GM21529 (cell line): Measurements from ENCODE around the gene LCE3D.
A peak's percentile ranks its signal among the peaks of the same experiment; 100 is the strongest.
"Not testable (repeated sequence)": the region's sequence is repeated elsewhere in the genome, so short reads cannot be mapped to it uniquely, and the experiment has no call there.

Experiments used
- ATAC-seq: cut with Tn5 transposase; IDR thresholded peaks from one replicate; pipeline ENCODE4 v1.9.1; 2021; ENCODE audit not compliant: unreplicated experiment

LCE3D gene

DNA sequence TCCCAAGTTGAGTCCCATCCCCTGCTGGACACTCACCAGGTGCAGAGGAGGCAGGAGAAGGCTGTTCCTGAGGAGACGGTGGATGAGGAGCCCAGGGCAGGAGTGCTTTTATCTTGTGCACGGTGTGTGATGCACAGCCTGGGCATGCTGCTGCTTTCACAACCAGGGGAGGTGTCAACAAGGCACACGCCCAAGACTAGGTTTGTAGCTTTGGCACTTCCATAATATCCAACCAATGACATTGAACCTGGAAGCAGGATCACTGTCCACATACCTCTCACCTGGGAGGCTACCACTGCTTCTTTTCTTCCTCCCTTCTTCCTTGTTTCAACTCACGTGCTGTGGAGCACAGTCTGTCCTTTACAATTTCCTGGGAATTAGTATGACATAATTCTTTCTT lies at the start of gene LCE3D:
Gene LCE3D (minus strand): TSS at position 84 of the 400 bp plus-strand sequence. CDS start 580 bp downstream, outside the sequence.
- no peak for ATAC-seq

- ATAC-seq, result no peak
These were observed 46.4 kb upstream of the LCE3D start for GRCh38 chr1:152626744-152627143.

DNA sequence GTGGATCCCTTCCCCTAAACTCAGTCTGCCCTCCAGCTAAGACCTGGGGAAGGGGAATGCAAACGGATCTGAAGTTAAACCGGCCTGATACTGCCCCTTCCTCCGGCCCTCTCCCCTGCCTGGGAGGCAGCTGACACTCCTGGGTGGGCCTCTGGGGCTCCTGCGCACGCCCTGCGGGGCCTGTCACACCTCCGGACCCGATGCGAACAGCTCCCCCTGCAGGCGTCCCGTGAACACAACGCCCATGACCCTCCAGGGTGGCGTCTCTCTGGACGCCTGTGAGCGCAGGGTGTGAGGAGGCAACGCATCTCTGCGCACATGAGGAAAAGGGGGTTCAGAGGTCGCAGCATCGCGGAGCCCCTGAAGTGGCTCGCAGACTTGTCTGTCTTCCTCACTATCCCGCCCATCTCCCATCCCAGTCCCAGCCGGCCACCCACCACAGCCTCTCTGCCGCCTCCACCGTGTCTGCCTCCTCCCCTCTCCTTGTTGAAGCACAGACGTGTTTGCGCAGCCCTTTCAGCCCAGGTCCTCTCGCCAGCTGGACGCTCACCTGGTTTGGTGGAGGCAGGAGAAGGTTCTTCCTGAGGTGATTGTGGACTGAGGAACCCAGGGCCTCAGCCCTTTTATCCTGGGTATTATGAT lies 43.0 kb upstream of the LCE3D start:
- no peak for ATAC-seq

- ATAC-seq, result no peak
These were observed 42.5 kb upstream of the LCE3D start, which contains the start of gene LCE3A for GRCh38 chr1:152622803-152623202. TSS of gene LCE3A (minus strand) at chr1:152623103. CDS start at chr1:152623103, 0 bp downstream.

- ATAC-seq, result no peak
These were observed 41.7 kb upstream of the LCE3D start for GRCh38 chr1:152621993-152622392.

DNA sequence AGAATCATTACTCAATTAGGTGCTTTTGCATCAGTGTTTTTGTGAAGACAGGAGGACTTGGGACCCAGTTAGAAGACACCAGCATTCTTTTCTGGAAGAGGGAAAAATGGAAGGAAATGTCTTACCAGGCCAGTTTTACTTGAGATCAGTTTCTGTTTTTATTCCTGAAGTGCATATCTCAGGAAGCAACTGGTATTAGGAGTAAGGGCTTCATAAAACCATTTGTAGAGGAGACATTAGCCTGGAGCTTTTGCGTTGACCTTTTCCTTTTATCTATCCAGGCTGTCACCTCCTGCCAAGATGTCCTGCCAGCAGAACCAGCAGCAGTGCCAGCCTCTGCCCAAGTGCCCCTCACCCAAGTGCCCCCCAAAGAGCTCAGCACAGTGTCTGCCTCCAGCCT lies 33.2 kb upstream of the LCE3D start, which contains the start of gene LCE3B:
Gene LCE3B (plus strand): TSS at position 301 of the 400 bp plus-strand sequence. CDS start 0 bp downstream, at position 301.
- ATAC-seq, result no peak

DNA sequence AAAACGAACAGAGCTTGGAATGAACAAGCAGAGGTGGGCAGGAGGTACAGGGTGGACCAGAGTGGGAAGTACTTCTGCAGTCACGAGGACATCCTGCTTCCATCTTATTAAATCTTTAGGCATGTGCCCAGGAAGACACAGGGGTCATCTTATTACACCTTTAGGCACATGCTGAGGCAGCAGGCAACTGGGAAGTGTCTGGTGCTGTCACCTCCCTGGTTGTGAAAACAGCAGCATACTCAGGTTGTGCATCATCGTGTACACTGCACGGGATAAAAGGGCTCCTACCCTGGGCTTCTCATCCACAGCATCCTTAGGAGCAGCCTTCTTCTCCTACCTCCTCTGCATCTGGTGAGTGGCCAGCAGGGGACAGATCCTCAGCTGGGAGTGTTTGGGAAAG lies 19.6 kb upstream of the LCE3D start, which contains the start of gene LCE3C:
Gene LCE3C (plus strand): TSS at position 301 of the 400 bp plus-strand sequence. CDS start 498 bp downstream, outside the sequence.
- no peak for ATAC-seq

DNA sequence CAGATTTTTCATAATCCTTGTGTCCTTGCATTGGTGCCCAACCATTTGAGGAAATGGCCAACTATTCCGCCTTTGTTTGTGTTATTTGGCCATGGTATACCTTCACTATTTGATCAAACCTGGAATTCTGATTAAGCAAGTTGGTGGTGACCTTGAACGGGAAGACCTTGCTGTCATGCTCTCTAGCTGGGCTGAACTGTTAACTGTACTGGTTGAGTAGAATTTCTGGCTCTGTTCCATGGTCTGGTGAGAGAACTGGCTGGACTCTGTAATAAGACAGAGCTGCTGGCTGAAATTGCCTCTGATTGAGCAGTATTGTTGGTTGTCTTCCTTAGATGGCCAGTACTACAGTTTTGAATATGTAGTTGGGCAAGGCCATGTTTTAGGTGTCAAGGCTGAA lies 16.7 kb upstream of the LCE3D start:
- no peak for ATAC-seq

DNA sequence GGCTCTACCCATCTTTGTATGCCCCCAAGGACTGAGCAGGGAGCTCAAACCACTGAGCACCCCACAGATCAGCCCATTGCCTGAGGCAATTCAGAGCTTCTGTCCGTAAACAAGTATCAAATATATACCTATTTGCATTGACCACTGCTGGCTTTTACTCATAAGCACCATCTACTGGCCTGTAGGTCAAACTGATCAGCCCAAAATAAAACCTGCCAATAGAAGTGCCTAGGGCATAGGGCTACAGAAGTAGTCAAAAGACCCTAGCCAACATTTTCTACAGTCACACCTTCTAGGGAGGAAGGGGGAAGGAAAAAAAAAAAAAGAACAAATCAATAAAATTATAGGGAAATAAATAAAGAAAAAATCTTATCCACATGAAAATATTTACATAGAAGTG lies 5.3 kb upstream of the LCE3D start:
- no peak for ATAC-seq

- no peak for ATAC-seq
These were observed 2.3 kb upstream of the LCE3D start for GRCh38 chr1:152582647-152583046.

GRCh38 chr1:152579526-152579925 lies 790 bp downstream of the LCE3D start:
- not testable (repeated sequence) for ATAC-seq

- ATAC-seq, result peak; percentile 40
These were observed 3.1 kb downstream of the LCE3D start for GRCh38 chr1:152577168-152577567.

GRCh38 chr1:152566681-152567080 lies 13.6 kb downstream of the LCE3D start, which contains the start of gene LCE3E:
TSS of gene LCE3E (minus strand) at chr1:152566780. CDS start at chr1:152566208, 572 bp downstream.
- no peak for ATAC-seq

GRCh38 chr1:152565535-152566215 lies 14.6 kb downstream of the LCE3D start:
- ATAC-seq, result no peak

- no peak for ATAC-seq
These were observed 15.2 kb downstream of the LCE3D start for GRCh38 chr1:152565115-152565514.

DNA sequence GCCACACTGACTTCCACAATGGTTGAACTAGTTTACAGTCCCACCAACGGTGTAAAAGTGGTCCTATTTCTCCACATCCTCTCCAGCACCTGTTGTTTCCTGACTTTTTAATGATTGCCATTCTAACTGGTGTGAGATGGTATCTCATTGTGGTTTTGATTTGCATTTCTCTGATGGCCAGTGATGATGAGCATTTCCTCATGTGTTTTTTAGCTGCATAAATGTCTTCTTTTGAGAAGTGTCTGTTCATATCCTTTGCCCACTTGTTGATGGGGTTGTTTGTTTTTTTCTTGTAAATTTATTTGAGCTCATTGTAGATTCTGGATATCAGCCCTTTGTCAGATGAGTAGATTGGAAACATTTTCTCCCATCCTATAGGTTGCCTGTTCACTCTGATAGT lies 32.0 kb downstream of the LCE3D start:
- ATAC-seq, result not testable (repeated sequence)

GRCh38 chr1:152546704-152547103 lies 33.6 kb downstream of the LCE3D start:
- no peak for ATAC-seq

- ATAC-seq, result no peak
These were observed 36.5 kb downstream of the LCE3D start for GRCh38 chr1:152543820-152544219.

DNA sequence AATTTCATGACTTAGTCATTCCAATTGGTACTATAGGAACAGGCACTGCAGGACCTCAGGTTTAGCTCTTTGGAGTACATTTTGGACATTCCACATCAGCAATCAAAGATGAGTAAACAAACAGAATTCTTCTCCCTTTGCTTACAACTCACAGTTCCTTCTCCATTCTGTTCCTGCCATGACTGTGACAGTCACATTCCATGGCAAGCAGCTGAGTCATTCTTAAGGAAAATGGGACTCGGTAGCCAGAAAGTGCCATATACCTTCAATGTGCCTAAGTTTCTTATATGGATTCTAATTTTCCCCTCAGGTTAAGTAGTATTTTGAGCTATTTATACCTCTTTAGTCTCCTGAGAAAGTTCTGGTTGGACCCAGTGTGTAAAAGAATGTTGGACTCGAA lies 40.4 kb downstream of the LCE3D start:
- ATAC-seq, result no peak

DNA sequence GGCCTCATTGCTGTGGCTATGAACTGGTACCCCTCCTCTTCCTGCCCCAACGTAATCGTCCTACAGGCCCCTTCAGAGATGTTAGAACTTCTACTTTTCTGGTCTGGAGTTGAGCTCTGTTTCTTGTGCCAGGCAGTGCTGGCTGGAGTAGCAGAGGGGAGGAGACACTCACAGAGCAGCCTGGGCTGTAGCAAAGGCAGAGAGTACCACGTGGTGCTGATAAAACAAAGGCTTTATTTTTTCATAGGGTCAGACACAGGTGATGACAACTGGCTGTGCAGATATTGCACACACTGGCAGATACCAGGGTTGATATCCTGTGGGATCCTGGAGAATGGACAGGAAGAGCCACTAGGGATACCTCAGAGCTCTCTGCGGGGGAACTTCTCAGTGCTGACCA lies 42.8 kb downstream of the LCE3D start:
- no peak for ATAC-seq

DNA sequence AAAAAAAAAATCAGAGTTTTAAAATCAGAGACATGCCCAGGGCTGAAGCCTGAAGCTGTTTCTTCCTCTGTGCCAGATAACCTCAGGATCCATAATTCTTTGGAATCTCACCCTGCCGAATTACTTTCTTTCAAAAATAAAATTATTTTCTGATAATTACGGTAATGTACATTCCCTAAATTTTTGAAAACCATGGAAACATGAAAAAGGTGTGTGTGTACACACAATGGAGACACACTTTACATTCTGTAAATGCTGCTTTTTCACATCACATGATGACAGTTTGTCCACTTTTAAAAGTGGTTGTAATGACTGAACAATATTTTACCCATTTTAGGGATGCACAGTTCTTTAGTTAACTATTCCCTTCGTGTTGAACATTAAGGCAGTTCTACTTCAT lies 44.5 kb downstream of the LCE3D start:
- ATAC-seq, result no peak

DNA sequence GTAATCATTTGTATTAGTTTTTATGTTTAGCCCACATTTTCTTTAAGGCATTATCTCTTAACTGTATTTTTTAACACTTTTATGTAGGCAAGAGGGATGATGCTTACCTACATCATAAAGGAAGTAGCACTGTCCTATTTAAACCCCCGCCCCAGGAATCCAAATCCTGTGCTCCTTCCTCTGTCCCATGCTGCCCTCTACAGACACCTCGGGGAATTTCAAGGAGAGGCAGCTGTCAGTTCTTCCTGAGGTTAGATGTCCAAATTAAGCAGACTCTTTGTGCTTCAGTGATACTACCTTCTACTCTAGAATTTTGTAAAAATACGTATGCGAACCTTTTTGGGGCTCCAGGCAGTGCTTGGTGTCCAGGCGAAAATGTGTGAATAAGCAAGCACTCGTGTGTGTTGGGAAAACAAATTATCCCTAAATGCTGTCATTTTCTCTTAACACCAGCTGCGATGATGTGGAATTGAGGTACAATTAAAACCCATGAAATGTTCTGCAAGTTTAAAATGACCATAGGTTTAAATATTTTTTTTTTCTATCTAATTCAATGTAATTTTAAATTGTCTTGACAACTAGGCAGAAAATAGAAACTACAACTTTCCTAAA lies 46.9 kb downstream of the LCE3D start:
- ATAC-seq, result no peak
